ENCODE measurements around the gene TMEM201.

Gene TMEM201

GRCh38 chr1:9604836-9605235 lies 16.1 kb downstream of the TMEM201 start:
- H3K4me3 ChIP-seq (ENCODE audit: control insufficient read depth, low read depth, low read length): no peak overlapping the region
- no peak for DNase-seq (ENCODE audit: low read depth)
- no peak for TF ChIP-seq CTCF (conservative IDR thresholded peaks at IDR 0.05; ENCODE audit: control insufficient read depth, insufficient read depth, low read depth, low read length)

GRCh38 chr1:9605946-9606455 lies 17.3 kb downstream of the TMEM201 start:
- DNase-seq (ENCODE audit: low read depth): no peak
- TF ChIP-seq CTCF (conservative IDR thresholded peaks at IDR 0.05; ENCODE audit: control insufficient read depth, insufficient read depth, low read depth, low read length): no peak
- no peak overlapping the region for H3K4me3 ChIP-seq (ENCODE audit: control insufficient read depth, low read depth, low read length)

GRCh38 chr1:9606458-9606857 lies 17.7 kb downstream of the TMEM201 start:
- DNase-seq (ENCODE audit: low read depth): no peak
- no peak for TF ChIP-seq CTCF (conservative IDR thresholded peaks at IDR 0.05; ENCODE audit: control insufficient read depth, insufficient read depth, low read depth, low read length)
- no peak overlapping the region for H3K4me3 ChIP-seq (ENCODE audit: control insufficient read depth, low read depth, low read length)

- no peak for TF ChIP-seq CTCF (conservative IDR thresholded peaks at IDR 0.05; ENCODE audit: control insufficient read depth, insufficient read depth, low read depth, low read length)
- H3K4me3 ChIP-seq (ENCODE audit: control insufficient read depth, low read depth, low read length): no peak overlapping the region
- no peak for DNase-seq (ENCODE audit: low read depth)
Measured at GRCh38 chr1:9606948-9607347, 18.2 kb downstream of the TMEM201 start.

GRCh38 chr1:9607352-9607751 lies 18.6 kb downstream of the TMEM201 start:
- H3K4me3 ChIP-seq (ENCODE audit: control insufficient read depth, low read depth, low read length): no peak overlapping the region
- no peak for TF ChIP-seq CTCF (conservative IDR thresholded peaks at IDR 0.05; ENCODE audit: control insufficient read depth, insufficient read depth, low read depth, low read length)
- DNase-seq (ENCODE audit: low read depth): no peak

GRCh38 chr1:9609998-9610397 lies 21.3 kb downstream of the TMEM201 start:
- no peak for TF ChIP-seq CTCF (conservative IDR thresholded peaks at IDR 0.05; ENCODE audit: control insufficient read depth, insufficient read depth, low read depth, low read length)
- H3K4me3 ChIP-seq (ENCODE audit: control insufficient read depth, low read depth, low read length): no peak overlapping the region
- DNase-seq (ENCODE audit: low read depth): no peak

- no peak for TF ChIP-seq CTCF (conservative IDR thresholded peaks at IDR 0.05; ENCODE audit: control insufficient read depth, insufficient read depth, low read depth, low read length)
- no peak overlapping the region for H3K4me3 ChIP-seq (ENCODE audit: control insufficient read depth, low read depth, low read length)
- DNase-seq (ENCODE audit: low read depth): no peak
Measured at GRCh38 chr1:9610548-9610947, 21.8 kb downstream of the TMEM201 start.

Data from fibroblast of mammary gland (primary cell).